H9 (cell line): ENCODE measurements around the gene CPA4. TPM values are rescaled to one million over a fixed set of nuclear protein-coding genes. Genes with fewer than 3 reads are reported as not detected.

Source experiments
- DNase-seq: peaks from one replicate; pipeline ENCODE4 v3.0.0-alpha.2; 2017
- H2AFZ ChIP-seq: one replicate; pipeline ENCODE4 v1.6.1; 2013; ENCODE audit warnings: mild to moderate bottlenecking, low read length, control low read depth, moderate library complexity
- H2AK5ac ChIP-seq: 2 replicates; pipeline ENCODE4 v1.6.1; 2013; ENCODE audit warnings: low read length, control low read depth, mixed read lengths; ENCODE audit not compliant: insufficient read length
- H2BK120ac ChIP-seq: one replicate; pipeline ENCODE4 v1.6.1; 2013; ENCODE audit warnings: low read depth, mild to moderate bottlenecking, low read length, control low read depth, inconsistent platforms; ENCODE audit not compliant: poor library complexity, severe bottlenecking
- H2BK12ac ChIP-seq: 2 replicates; pipeline ENCODE4 v1.6.1; 2013; ENCODE audit warnings: low read length, control low read depth, mixed read lengths, low read depth; ENCODE audit not compliant: insufficient read length
- H2BK15ac ChIP-seq: 2 replicates; pipeline ENCODE4 v1.6.1; 2013; ENCODE audit warnings: low read depth, low read length, control low read depth
- H2BK20ac ChIP-seq: one replicate; pipeline ENCODE4 v1.6.1; 2013; ENCODE audit warnings: low read depth, mild to moderate bottlenecking, low read length, control low read depth, inconsistent platforms; ENCODE audit not compliant: poor library complexity, severe bottlenecking
- H2BK5ac ChIP-seq: 2 replicates; pipeline ENCODE4 v1.6.1; 2013; ENCODE audit warnings: low read length, control low read depth, mixed read lengths; ENCODE audit not compliant: insufficient read length
- H3K14ac ChIP-seq: 2 replicates; pipeline ENCODE4 v1.6.1; 2013; ENCODE audit warnings: low read length, control low read depth; ENCODE audit not compliant: insufficient read depth
- H3K18ac ChIP-seq: 2 replicates; pipeline ENCODE4 v1.6.1; 2013; ENCODE audit warnings: low read depth, mild to moderate bottlenecking, mixed read lengths, low read length, control low read depth; ENCODE audit not compliant: insufficient read length
- H3K23ac ChIP-seq: 2 replicates; pipeline ENCODE4 v1.6.1; 2013; ENCODE audit warnings: low read length, control low read depth, mixed read lengths, low read depth; ENCODE audit not compliant: insufficient read length
- H3K23me2 ChIP-seq: 2 replicates; pipeline ENCODE4 v1.6.1; 2013; ENCODE audit warnings: low read depth, mild to moderate bottlenecking, mixed read lengths, low read length, control low read depth; ENCODE audit not compliant: insufficient read length, poor library complexity, severe bottlenecking
- H3K27ac ChIP-seq: 2 replicates; pipeline ENCODE4 v1.5.1; 2013; ENCODE audit warnings: low read length, control low read depth, mixed read lengths, low read depth; ENCODE audit not compliant: insufficient read length
- H3K27me3 ChIP-seq: 2 replicates; pipeline ENCODE4 v1.6.1; 2013; ENCODE audit warnings: low read length, control low read depth, inconsistent platforms; ENCODE audit not compliant: insufficient read depth
- H3K4ac ChIP-seq: 2 replicates; pipeline ENCODE4 v1.6.1; 2013; ENCODE audit warnings: low read depth, mild to moderate bottlenecking, control low read depth, inconsistent platforms, low read length, moderate library complexity
- H3K4me1 ChIP-seq: 2 replicates; pipeline ENCODE4 v1.6.1; 2013; ENCODE audit warnings: low read length, control low read depth, inconsistent platforms; ENCODE audit not compliant: insufficient read depth
- H3K4me2 ChIP-seq: 2 replicates; pipeline ENCODE4 v1.6.1; 2013; ENCODE audit warnings: low read length, control low read depth, mixed read lengths; ENCODE audit not compliant: insufficient read length, insufficient read depth
- H3K56ac ChIP-seq: 2 replicates; pipeline ENCODE4 v1.6.1; 2013; ENCODE audit warnings: low read depth, mild to moderate bottlenecking, mixed read lengths, low read length, control low read depth; ENCODE audit not compliant: insufficient read length
- H3K79me1 ChIP-seq: 2 replicates; pipeline ENCODE4 v1.6.1; 2013; ENCODE audit warnings: low read depth, mild to moderate bottlenecking, moderate library complexity, low read length, control low read depth, inconsistent platforms; ENCODE audit not compliant: insufficient read depth, poor library complexity, severe bottlenecking
- H3K79me2 ChIP-seq: 2 replicates; pipeline ENCODE4 v1.6.1; 2013; ENCODE audit warnings: low read length, control low read depth, inconsistent platforms; ENCODE audit not compliant: insufficient read depth
- H3K9ac ChIP-seq: 2 replicates; pipeline ENCODE4 v1.6.1; 2013; ENCODE audit warnings: low read length, control low read depth, mixed read lengths; ENCODE audit not compliant: insufficient read length; ENCODE audit errors: extremely low read depth
- H3K9me3 ChIP-seq: one replicate; pipeline ENCODE4 v1.6.1; 2013; ENCODE audit warnings: low read depth, low read length, inconsistent platforms; ENCODE audit not compliant: control insufficient read depth
- H3T11ph ChIP-seq: one replicate; pipeline ENCODE4 v1.6.1; 2013; ENCODE audit warnings: mild to moderate bottlenecking, low read length, control low read depth, inconsistent platforms
- H4K20me1 ChIP-seq: one replicate; pipeline ENCODE4 v1.6.1; 2013; ENCODE audit not compliant: control insufficient read depth, insufficient read length, insufficient read depth
- H4K5ac ChIP-seq: 2 replicates; pipeline ENCODE4 v1.6.1; 2013; ENCODE audit warnings: low read depth, mild to moderate bottlenecking, mixed read lengths, low read length, control low read depth; ENCODE audit not compliant: insufficient read length
- H4K8ac ChIP-seq: replicated peaks from 2 replicates; pipeline ENCODE4 v1.6.1; 2013; ENCODE audit warnings: low read length, control low read depth, mixed read lengths, low read depth; ENCODE audit not compliant: insufficient read length
- H4K91ac ChIP-seq: 2 replicates; pipeline ENCODE4 v1.6.1; 2013; ENCODE audit warnings: low read depth, mild to moderate bottlenecking, moderate library complexity, mixed read lengths, low read length, control low read depth; ENCODE audit not compliant: insufficient read length
- H3K27ac Mint-ChIP-seq, 3 experiments: 2 replicates in 2 of 3; 3 replicates in 1 of 3; pipeline ENCODE4 v1.8.0; 2020 to 2021; ENCODE audit warnings: mixed read lengths in 3 of 3, mild to moderate bottlenecking in 1 of 3, moderate library complexity in 1 of 3
- H3K27me3 Mint-ChIP-seq: 2 replicates; pipeline ENCODE4 v1.8.0; 2021; ENCODE audit warnings: low read depth, mild to moderate bottlenecking, moderate library complexity, mixed read lengths
- H3K36me3 Mint-ChIP-seq, 3 experiments: 2 replicates in 2 of 3; 3 replicates in 1 of 3; pipeline ENCODE4 v1.8.0; 2020 to 2021; ENCODE audit warnings: low read depth in 3 of 3, mixed read lengths in 3 of 3; ENCODE audit not compliant: insufficient read depth in 1 of 3
- H3K4me1 Mint-ChIP-seq, 2 experiments: 2 replicates each; pipeline ENCODE4 v1.8.0; 2020; ENCODE audit warnings: mixed read lengths in 2 of 2
- H3K4me3 Mint-ChIP-seq, 2 experiments: 2 replicates in 1 of 2; 3 replicates in 1 of 2; pipeline ENCODE4 v1.8.0; 2020 to 2021; ENCODE audit warnings: mild to moderate bottlenecking in 2 of 2, mixed read lengths in 2 of 2, moderate library complexity in 1 of 2
- H3K9me3 Mint-ChIP-seq, 2 experiments: 2 replicates in 1 of 2; 3 replicates in 1 of 2; pipeline ENCODE4 v1.8.0; 2020; ENCODE audit warnings: mild to moderate bottlenecking in 2 of 2, mixed read lengths in 2 of 2, moderate library complexity in 1 of 2
- CTCF ChIP-seq: fragments of 200-600 bp; sonication (generic); conservative IDR thresholded peaks from 3 replicates; pipeline ENCODE4 v1.8.0; 2021; ENCODE audit warnings: antibody characterized with exemption, mild to moderate bottlenecking
- WGBS: extraction: QIAGEN DNeasy Blood & Tissue Kit; methylation state at CpG from one replicate; pipeline ENCODE4 v1.1.7; 2013; ENCODE audit warnings: missing lambda C conversion rate, low lambda C conversion rate, mixed read lengths; ENCODE audit not compliant: insufficient read length; ENCODE audit errors: extremely low coverage; 5-methylcytosine and 5-hydroxymethylcytosine counted together
- total RNA-seq: library from RNA; stranded (reverse); gene quantifications from 2 replicates; pipeline ENCODE4 v1.2.1, GENCODE V29; 2021

CPA4 gene
- total RNA-seq, 1 experiment from 2014 or later, result not detected

DNA sequence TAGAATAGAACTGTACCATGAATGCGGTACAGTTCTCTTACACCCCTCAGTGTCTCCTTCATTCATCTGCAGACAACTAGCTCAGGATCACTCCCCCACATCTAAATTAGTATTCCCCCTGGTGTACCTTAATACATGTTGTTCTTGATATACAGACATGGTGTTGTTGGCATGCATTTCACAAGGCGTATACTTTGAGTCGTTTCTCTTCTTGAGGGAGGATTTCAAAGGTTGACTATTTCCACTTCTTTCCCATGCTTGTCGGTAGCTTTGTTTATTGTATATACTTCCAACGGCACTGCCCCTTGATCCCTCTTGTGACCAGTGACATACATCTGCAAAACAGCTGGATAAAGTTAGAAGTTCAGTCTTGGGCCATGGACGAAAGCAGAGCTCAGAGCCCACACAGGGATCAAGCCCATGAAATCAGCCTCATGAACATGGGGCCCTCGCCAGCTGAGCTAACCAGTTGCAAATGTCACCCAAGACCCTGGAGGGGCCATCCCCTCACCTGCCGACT, 8.6 kb downstream of the CPA4 start:
- Mint-ChIP-seq H3K4me1 (no peaks in the 10 kb centered on the region), H3K36me3 (no peaks in the 10 kb centered on the region), H3K27ac (no peak overlapping the region), H3K9me3 (no peaks in the 10 kb centered on the region), H3K27me3 (peaks cover 1% of the 10 kb centered on the region; the same call in 1 of the 2 replicates), H3K4me3 (no peak overlapping the region)
- Histone ChIP-seq H3K9me3 (no peaks in the 10 kb centered on the region), H3K4me1 (no peaks in the 10 kb centered on the region), H2BK120ac (no peak overlapping the region), H4K5ac (no peak overlapping the region), H3K23me2 (no peaks in the 10 kb centered on the region), H2AK5ac (no peak overlapping the region), H3K23ac (no peak overlapping the region), H3K27ac (no peak overlapping the region), H4K8ac (no peak overlapping the region), H2BK12ac (no peak overlapping the region), H3K56ac (no peak overlapping the region), H3K79me1 (no peaks in the 10 kb centered on the region), H3K14ac (no peak overlapping the region), H2BK15ac (no peak overlapping the region), H4K91ac (no peak overlapping the region), H3K9ac (no peak overlapping the region), H2BK5ac (no peak overlapping the region), H3K27me3 (no peaks in the 10 kb centered on the region), H3K4ac (no peak overlapping the region), H4K20me1 (no peaks in the 10 kb centered on the region), H2AFZ (no peak overlapping the region), H3K79me2 (no peaks in the 10 kb centered on the region), H3T11ph (no peak overlapping the region), H2BK20ac (no peak overlapping the region), H3K18ac (no peak overlapping the region), H3K4me2 (no peak overlapping the region)
- no CpG with 5 or more reads among the region's 8 CpGs for WGBS
- no peak for DNase-seq
- no peak for TF ChIP-seq CTCF
